ENCODE results near the gene NEK10. TPM values are rescaled to one million over a fixed set of nuclear protein-coding genes. Genes with fewer than 3 reads are reported as not detected.

NEK10 gene
- polyA plus RNA-seq, 1 experiment: 2.5 TPM

GRCh38 chr3:27193056-27193455 is 176.1 kb downstream of the NEK10 start:
- Histone ChIP-seq H3K36me3 (ENCODE audit: control insufficient read depth, insufficient read depth, low read length) (no peaks in the 10 kb centered on the region), H3K27me3 (ENCODE audit: control insufficient read depth, insufficient read depth, low read length) (no peaks in the 10 kb centered on the region), H3K4me3 (ENCODE audit: low read depth, low read length) (no peak overlapping the region)
- no peak for TF ChIP-seq CTCF (IDR thresholded peaks at IDR 0.05; ENCODE audit: insufficient read depth, low read depth, low read length)
- POLR2A ChIA-PET: no interaction called here
- CTCF ChIA-PET: no interaction called here
- no peak for DNase-seq (ENCODE audit: low read depth)

- no peaks in the 10 kb centered on the region for H3K27me3 ChIP-seq (ENCODE audit: control insufficient read depth, insufficient read depth, low read length)
- DNase-seq (ENCODE audit: low read depth): no peak
- H3K4me3 ChIP-seq (ENCODE audit: low read depth, low read length): no peak overlapping the region
- TF ChIP-seq CTCF (IDR thresholded peaks at IDR 0.05; ENCODE audit: insufficient read depth, low read depth, low read length): no peak
- ChIA-PET CTCF (interaction anchor here (0.5 to 1.7 kb wide), 5 partner anchors 9 to 1624 kb away, joined by 3 to 5 read pairs (median 4); no protein-coding TSS in a partner anchor), POLR2A (no interaction called here)
- no peaks in the 10 kb centered on the region for H3K36me3 ChIP-seq (ENCODE audit: control insufficient read depth, insufficient read depth, low read length)
These were observed 183.2 kb downstream of the NEK10 start for GRCh38 chr3:27186013-27186412.

- ChIA-PET POLR2A (no interaction called here), CTCF (interaction anchor here (0.5 to 1.7 kb wide), 4 partner anchors 10 to 1624 kb away, joined by 3 to 5 read pairs (median 4); no protein-coding TSS in a partner anchor)
- no peak for TF ChIP-seq CTCF (IDR thresholded peaks at IDR 0.05; ENCODE audit: insufficient read depth, low read depth, low read length)
- no peak for DNase-seq (ENCODE audit: low read depth)
- Histone ChIP-seq H3K27me3 (ENCODE audit: control insufficient read depth, insufficient read depth, low read length) (no peaks in the 10 kb centered on the region), H3K4me3 (ENCODE audit: low read depth, low read length) (no peak overlapping the region), H3K36me3 (ENCODE audit: control insufficient read depth, insufficient read depth, low read length) (no peaks in the 10 kb centered on the region)
These were observed 183.8 kb downstream of the NEK10 start for GRCh38 chr3:27185231-27185989.

- no peaks in the 10 kb centered on the region for H3K27me3 ChIP-seq (ENCODE audit: control insufficient read depth, insufficient read depth, low read length)
- H3K4me3 ChIP-seq (ENCODE audit: low read depth, low read length): no peak overlapping the region
- no peak for TF ChIP-seq CTCF (IDR thresholded peaks at IDR 0.05; ENCODE audit: insufficient read depth, low read depth, low read length)
- POLR2A ChIA-PET: no interaction called here
- CTCF ChIA-PET: no interaction called here
- H3K36me3 ChIP-seq (ENCODE audit: control insufficient read depth, insufficient read depth, low read length): no peaks in the 10 kb centered on the region
- DNase-seq (ENCODE audit: low read depth): no peak
These were observed 184.9 kb downstream of the NEK10 start for GRCh38 chr3:27184261-27184660.

- no peak for TF ChIP-seq CTCF (IDR thresholded peaks at IDR 0.05; ENCODE audit: insufficient read depth, low read depth, low read length)
- POLR2A ChIA-PET: no interaction called here
- no peaks in the 10 kb centered on the region for H3K27me3 ChIP-seq (ENCODE audit: control insufficient read depth, insufficient read depth, low read length)
- no peaks in the 10 kb centered on the region for H3K36me3 ChIP-seq (ENCODE audit: control insufficient read depth, insufficient read depth, low read length)
- no peak for DNase-seq (ENCODE audit: low read depth)
- H3K4me3 ChIP-seq (ENCODE audit: low read depth, low read length): no peak overlapping the region
- CTCF ChIA-PET: interaction anchor here (1.2 kb wide), 1 partner anchor 10 kb away, joined by 4 read pairs; no protein-coding TSS in a partner anchor
These were observed 192.9 kb downstream of the NEK10 start for GRCh38 chr3:27176256-27176655.
